SU-DHL-6 (cell line): ENCODE results near the gene PTPRA.

Source experiments
- H2AFZ ChIP-seq: fragments of 200-600 bp; sonication (generic); 2 replicates; pipeline ENCODE4 v1.6.1; 2014; ENCODE audit warnings: low read depth, mild to moderate bottlenecking, moderate library complexity, mixed read lengths, antibody characterized with exemption, low read length; ENCODE audit not compliant: severe bottlenecking
- H3F3A ChIP-seq: fragments of 200-600 bp; shearing (Covaris generic); 2 replicates; pipeline ENCODE4 v1.6.0; 2016; ENCODE audit warnings: antibody characterized with exemption, mild to moderate bottlenecking; ENCODE audit not compliant: insufficient read depth
- H3K27ac ChIP-seq: fragments of 200-600 bp; sonication (generic); 2 replicates; pipeline ENCODE4 v1.5.1; 2016; ENCODE audit warnings: low read depth, mild to moderate bottlenecking, low read length, moderate library complexity, mixed read lengths
- H3K27me3 ChIP-seq: fragments of 200-600 bp; sonication (generic), shearing (Covaris generic); 2 replicates; pipeline ENCODE4 v1.6.0; 2014; ENCODE audit warnings: mild to moderate bottlenecking, low read length
- H3K36me3 ChIP-seq: fragments of 200-600 bp; sonication (generic); 2 replicates; pipeline ENCODE4 v1.6.1; 2014; ENCODE audit warnings: mild to moderate bottlenecking, low read length, mixed read lengths
- H3K4me2 ChIP-seq: fragments of 300-600, 200-600 bp; shearing (Covaris generic), sonication (generic); 2 replicates; pipeline ENCODE4 v1.6.0; 2014; ENCODE audit warnings: low read length, low read depth, mild to moderate bottlenecking; ENCODE audit not compliant: poor library complexity, severe bottlenecking
- H3K4me3 ChIP-seq: fragments of 200-600 bp; sonication (generic); 2 replicates; pipeline ENCODE4 v1.5.1; 2014; ENCODE audit warnings: antibody characterized with exemption, low read length, mild to moderate bottlenecking, mixed read lengths; ENCODE audit not compliant: insufficient read depth, poor library complexity, severe bottlenecking
- H3K79me2 ChIP-seq: fragments of 200-600 bp; sonication (generic); 2 replicates; pipeline ENCODE4 v1.6.1; 2014; ENCODE audit warnings: mild to moderate bottlenecking, low read length, moderate library complexity; ENCODE audit not compliant: insufficient read depth
- H3K9ac ChIP-seq: fragments of 200-600 bp; sonication (generic); 2 replicates; pipeline ENCODE4 v1.7.0; 2014; ENCODE audit warnings: mild to moderate bottlenecking, low read length
- H3K9me2 ChIP-seq: fragments of 200-600 bp; sonication (generic); replicated peaks from 2 replicates; pipeline ENCODE4 v1.6.1; 2014; ENCODE audit warnings: low read length; ENCODE audit not compliant: insufficient read depth
- H3K9me3 ChIP-seq: fragments of 200-600 bp; sonication (generic); 2 replicates; pipeline ENCODE4 v1.6.1; 2014; ENCODE audit warnings: low read length, mixed read lengths; ENCODE audit not compliant: insufficient read depth
- H4K20me1 ChIP-seq: fragments of 200-600 bp; sonication (generic); 2 replicates; pipeline ENCODE4 v1.6.1; 2014; ENCODE audit warnings: low read depth, mild to moderate bottlenecking, antibody characterized with exemption, low read length, moderate library complexity, mixed read lengths
- EZH2phosphoT487 ChIP-seq: fragments of 200-600 bp; sonication (generic), shearing (Covaris generic); conservative IDR thresholded peaks from 2 replicates; pipeline ENCODE4 v1.6.1; 2018; ENCODE audit warnings: mild to moderate bottlenecking, antibody characterized with exemption, low read length, moderate library complexity, mixed read lengths
- TF ChIP-seq, protein P1 (sequence below): fragments of 200-600 bp; sonication (generic); IDR thresholded peaks from one replicate; pipeline ENCODE4 v1.5.1; 2017; ENCODE audit warnings: antibody characterized with exemption, mild to moderate bottlenecking, low read length, moderate library complexity; ENCODE audit not compliant: insufficient read depth, poor library complexity, severe bottlenecking

The PTPRA gene

DNA sequence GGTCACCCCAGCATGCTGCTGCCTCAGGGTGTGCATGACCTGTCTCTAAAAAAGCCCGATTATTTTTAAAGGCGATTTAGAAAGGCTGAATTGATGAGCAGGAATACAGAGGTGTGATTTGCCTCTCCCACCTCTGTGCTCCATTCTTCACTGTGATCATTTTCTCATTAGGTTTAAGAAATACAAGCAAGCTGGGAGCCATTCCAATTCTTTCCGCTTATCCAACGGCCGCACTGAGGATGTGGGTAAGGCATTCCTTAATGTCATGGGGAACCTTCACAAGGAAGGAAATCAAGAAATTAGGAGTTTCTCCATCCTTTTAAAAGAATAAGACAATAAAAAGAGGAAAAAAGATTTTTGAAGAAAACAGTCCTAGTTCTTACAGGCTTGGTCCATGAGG is 114.6 kb downstream of the PTPRA start:
- no peak overlapping the region for H3K9ac ChIP-seq
- H3K4me2 ChIP-seq, result no peak overlapping the region
- H4K20me1 ChIP-seq, result no peaks in the 10 kb centered on the region
- no peak overlapping the region for H2AFZ ChIP-seq
- peaks cover 4% of the 10 kb centered on the region; the same call in 1 of the 2 replicates for H3K36me3 ChIP-seq
- H3F3A ChIP-seq, result no peaks in the 10 kb centered on the region
- no peak overlapping the region for H3K4me3 ChIP-seq
- H3K9me3 ChIP-seq, result no peaks in the 10 kb centered on the region
- H3K27me3 ChIP-seq, result no peaks in the 10 kb centered on the region
- no peaks in the 10 kb centered on the region for H3K9me2 ChIP-seq
- H3K27ac ChIP-seq, result no peak overlapping the region
- TF ChIP-seq, protein P1, sequence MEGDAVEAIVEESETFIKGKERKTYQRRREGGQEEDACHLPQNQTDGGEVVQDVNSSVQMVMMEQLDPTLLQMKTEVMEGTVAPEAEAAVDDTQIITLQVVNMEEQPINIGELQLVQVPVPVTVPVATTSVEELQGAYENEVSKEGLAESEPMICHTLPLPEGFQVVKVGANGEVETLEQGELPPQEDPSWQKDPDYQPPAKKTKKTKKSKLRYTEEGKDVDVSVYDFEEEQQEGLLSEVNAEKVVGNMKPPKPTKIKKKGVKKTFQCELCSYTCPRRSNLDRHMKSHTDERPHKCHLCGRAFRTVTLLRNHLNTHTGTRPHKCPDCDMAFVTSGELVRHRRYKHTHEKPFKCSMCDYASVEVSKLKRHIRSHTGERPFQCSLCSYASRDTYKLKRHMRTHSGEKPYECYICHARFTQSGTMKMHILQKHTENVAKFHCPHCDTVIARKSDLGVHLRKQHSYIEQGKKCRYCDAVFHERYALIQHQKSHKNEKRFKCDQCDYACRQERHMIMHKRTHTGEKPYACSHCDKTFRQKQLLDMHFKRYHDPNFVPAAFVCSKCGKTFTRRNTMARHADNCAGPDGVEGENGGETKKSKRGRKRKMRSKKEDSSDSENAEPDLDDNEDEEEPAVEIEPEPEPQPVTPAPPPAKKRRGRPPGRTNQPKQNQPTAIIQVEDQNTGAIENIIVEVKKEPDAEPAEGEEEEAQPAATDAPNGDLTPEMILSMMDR, result no peak
- TF ChIP-seq EZH2phosphoT487, result no peak
- H3K79me2 ChIP-seq, result 0 out of 2 replicates have a peak, but pooled peaks cover 4% of the 10 kb centered on the region

- Histone ChIP-seq H3K36me3 (peaks cover 4% of the 10 kb centered on the region; the same call in 1 of the 2 replicates), H3K4me3 (no peak overlapping the region)
Observed at GRCh38 chr20:2991532-2991931, 118.3 kb downstream of the PTPRA start.

DNA sequence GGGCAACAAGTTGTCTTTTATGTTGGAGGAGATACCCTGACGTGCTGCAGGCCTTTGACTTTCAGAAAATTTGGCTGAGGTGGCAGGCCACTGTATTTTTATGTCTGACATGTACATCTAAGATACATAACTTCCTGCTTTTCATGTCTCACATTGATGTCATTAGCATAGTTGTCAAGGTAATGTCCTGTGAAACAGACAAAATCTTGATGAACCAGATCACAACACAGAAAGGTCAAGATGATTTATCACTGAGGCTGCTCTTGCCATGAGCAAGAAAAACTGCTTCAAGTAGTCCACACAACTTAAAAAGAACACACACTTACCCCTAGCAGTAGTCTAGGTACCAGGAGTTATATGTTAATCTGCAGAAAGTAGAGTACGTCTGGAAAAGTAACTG is 120.0 kb downstream of the PTPRA start:
- H3K9me3 ChIP-seq, result no peaks in the 10 kb centered on the region
- no peaks in the 10 kb centered on the region for H3K79me2 ChIP-seq
- TF ChIP-seq, protein P1, result no peak
- TF ChIP-seq EZH2phosphoT487, result no peak
- H3K36me3 ChIP-seq, result peaks cover 4% of the 10 kb centered on the region; the same call in 1 of the 2 replicates
- H2AFZ ChIP-seq, result no peak overlapping the region
- no peaks in the 10 kb centered on the region for H3K9me2 ChIP-seq
- H3K27me3 ChIP-seq, result no peaks in the 10 kb centered on the region
- no peaks in the 10 kb centered on the region for H4K20me1 ChIP-seq
- H3K9ac ChIP-seq, result no peak overlapping the region
- no peak overlapping the region for H3K27ac ChIP-seq
- H3F3A ChIP-seq, result no peaks in the 10 kb centered on the region
- H3K4me2 ChIP-seq, result no peak overlapping the region
- no peak overlapping the region for H3K4me3 ChIP-seq

More at GRCh38 chr20:2991532-2991931, 118.3 kb downstream of the PTPRA start:
- Histone ChIP-seq H3K9me2 (no peaks in the 10 kb centered on the region), H3K9me3 (no peaks in the 10 kb centered on the region), H3K9ac (no peak overlapping the region), H3K79me2 (no peaks in the 10 kb centered on the region), H3K4me2 (no peak overlapping the region), H3K27me3 (no peaks in the 10 kb centered on the region), H2AFZ (no peak overlapping the region), H4K20me1 (no peaks in the 10 kb centered on the region), H3K27ac (no peak overlapping the region), H3F3A (no peaks in the 10 kb centered on the region)
- TF ChIP-seq, protein P1, result no peak
- no peak for TF ChIP-seq EZH2phosphoT487
